GM12878 (cell line): ENCODE results near the gene HIVEP2. TPM values are rescaled to one million over a fixed set of nuclear protein-coding genes. Genes with fewer than 3 reads are reported as not detected.

ENCODE experiments used
- ATAC-seq: fragments of 200-7000 bp; cut with Tn5 transposase; 3 replicates; pipeline ENCODE4 v1.9.1; 2020; ENCODE audit warnings: mild to moderate bottlenecking, moderate library complexity
- BruUV-seq: library from RNA; stranded (reverse); fragments of 400-500 nt; replicated peaks from 2 replicates; lab custom pipeline; 2021; lab: Mats Ljungman, UMichigan
- CTCF ChIA-PET: fragments of 300-600 bp; sonication (Branson Sonifier 250); formaldehyde crosslinking; extraction: SDS; loops from one replicate; lab custom pipeline; 2021; ENCODE audit warnings: inconsistent platforms; lab: Yijun Ruan, JAX
- POLR2A ChIA-PET: fragments of 350-600 bp; formaldehyde crosslinking; extraction: SDS; loops from one replicate; lab custom pipeline; 2021; ENCODE audit warnings: inconsistent platforms; lab: Charles Lee
- RAD21 ChIA-PET: fragments of 300-600 bp; sonication (Branson Sonifier 250); formaldehyde crosslinking; loops from one replicate; lab custom pipeline; 2023; ENCODE audit warnings: antibody characterized with exemption; ENCODE audit not compliant: unreplicated experiment; lab: Charles Lee
- SMC1A ChIA-PET: fragments of 300-600 bp; sonication (Branson Sonifier 250); formaldehyde crosslinking; loops from one replicate; lab custom pipeline; 2023; ENCODE audit not compliant: unreplicated experiment, uncharacterized antibody; lab: Charles Lee
- DNase-seq: peaks from one replicate; pipeline ENCODE4 v3.0.0-alpha.2; 2011; ENCODE audit warnings: low read depth, low spot score
- FAIRE-seq: peaks from 3 replicates; lab custom pipeline; 2011; peaks lifted over from hg19 to GRCh38; lab: Jason Lieb, UNC
- H2AFZ ChIP-seq: 2 replicates; pipeline ENCODE4 v1.6.0; 2011; ENCODE audit warnings: low read depth, low read length, control low read depth; ENCODE audit not compliant: control insufficient read depth
- H3K27ac ChIP-seq: 2 replicates; pipeline ENCODE4 v1.5.1; 2011; ENCODE audit warnings: control low read depth; ENCODE audit not compliant: control insufficient read depth, insufficient read depth
- H3K27me3 ChIP-seq, 2 experiments: replicated peaks in 1 of 2; 2 replicates each; pipeline versions ENCODE4 v1.6.0 to v1.6.1; 2011; ENCODE audit warnings: low read length in 1 of 2; ENCODE audit not compliant: control insufficient read depth in 2 of 2, insufficient read depth in 2 of 2
- H3K36me3 ChIP-seq, 2 experiments: 2 replicates each; pipeline ENCODE4 v1.5.1; 2011; ENCODE audit warnings: low read length in 1 of 2; ENCODE audit not compliant: control insufficient read depth in 2 of 2, insufficient read depth in 2 of 2
- H3K4me1 ChIP-seq: 2 replicates; pipeline ENCODE4 v1.6.1; 2011; ENCODE audit warnings: mild to moderate bottlenecking, low read length, moderate library complexity, mixed read lengths; ENCODE audit not compliant: control insufficient read depth, insufficient read depth
- H3K4me2 ChIP-seq: 2 replicates; pipeline ENCODE4 v1.6.0; 2011; ENCODE audit warnings: control low read depth; ENCODE audit not compliant: control insufficient read depth, insufficient read depth
- H3K4me3 ChIP-seq: fragments of 200-600 bp; sonication (generic); 2 replicates; pipeline ENCODE4 v1.5.1; 2016
- H3K79me2 ChIP-seq: 2 replicates; pipeline ENCODE4 v1.6.0; 2011; ENCODE audit warnings: low read length; ENCODE audit not compliant: control insufficient read depth, insufficient read depth
- H3K9ac ChIP-seq: 2 replicates; pipeline ENCODE4 v1.8.0; 2011; ENCODE audit warnings: low read length, control low read depth, mixed read lengths; ENCODE audit not compliant: control insufficient read depth, insufficient read depth
- H3K9me3 ChIP-seq: replicated peaks from 3 replicates; pipeline ENCODE4 v1.5.1; 2011; ENCODE audit warnings: mild to moderate bottlenecking, low read length; ENCODE audit not compliant: control insufficient read depth, insufficient read depth
- H4K20me1 ChIP-seq: 2 replicates; pipeline ENCODE4 v1.6.0; 2011; ENCODE audit not compliant: control insufficient read depth, insufficient read depth
- BMI1 ChIP-seq: fragments of 450-650 bp; IDR thresholded peaks from 2 replicates; pipeline ENCODE4 v1.6.1; 2016; ENCODE audit warnings: mild to moderate bottlenecking, moderate library complexity, borderline replicate concordance
- CREM ChIP-seq: IDR thresholded peaks from 2 replicates; pipeline ENCODE4 v1.6.1; 2014; ENCODE audit warnings: antibody characterized with exemption, low read depth
- HDAC2 ChIP-seq: fragments of 200-600 bp; sonication (generic); IDR thresholded peaks from 2 replicates; pipeline ENCODE4 v1.6.1; 2017
- HDGF ChIP-seq: fragments of 450-650 bp; IDR thresholded peaks from 2 replicates; pipeline ENCODE4 v1.6.1; 2016; ENCODE audit warnings: antibody characterized with exemption
- MYB ChIP-seq: fragments of 150-350 bp; IDR thresholded peaks from 2 replicates; pipeline ENCODE4 v1.6.1; 2014; ENCODE audit warnings: mild to moderate bottlenecking, low read depth, low read length, borderline replicate concordance
- NR2C1 ChIP-seq: fragments of 450-650 bp; IDR thresholded peaks from 2 replicates; pipeline ENCODE4 v1.6.1; 2017; ENCODE audit warnings: antibody characterized with exemption, mild to moderate bottlenecking, moderate library complexity
- WGBS: methylation state at CpG from one replicate; pipeline ENCODE4 v1.1.6; 2016; ENCODE audit warnings: low lambda C conversion rate; ENCODE audit not compliant: insufficient replicate concordance, insufficient coverage; ENCODE audit errors: missing lambda C conversion rate; 5-methylcytosine and 5-hydroxymethylcytosine counted together
- in situ Hi-C: fragments of 300-500 bp; cut with MboI; formaldehyde crosslinking; loops from 9 replicates; pipeline ENCODE4 v1.14.3; 2018; ENCODE audit warnings: mixed read lengths
- intact Hi-C: fragments of 100-400 bp; cut with micrococcal nuclease; formaldehyde crosslinking; loops from one replicate; pipeline ENCODE4 v1.14.2; 2022; ENCODE audit not compliant: unreplicated experiment
- polyA plus RNA-seq, 11 experiments: library from polyadenylated mRNA; depleted of rRNA in 4 of 11; unstranded in 6 of 11; stranded (reverse) in 5 of 11; fragments of >200 nt; fragmentation: Nextera tagmentation in 4 of 11; fragmentation: Illumina TruSeq in 1 of 11; extraction: Ambion mirVana in 4 of 11; extraction: Trizol in 1 of 11; gene quantifications; 1 replicate in 1 of 11; 2 replicates in 10 of 11; pipeline versions ENCODE4 v1.2.1 to v1.2.3, GENCODE V29; 2011 to 2016; ENCODE audit warnings: inconsistent platforms in 2 of 11, missing spikeins in 2 of 11, low read depth in 1 of 11
- total RNA-seq, 4 experiments: library from RNA; depleted of rRNA in 3 of 4; stranded (reverse); fragments of >200 nt in 3 of 4; fragmentation: Illumina TruSeq in 1 of 4; extraction: Trizol in 1 of 4; gene quantifications; 2 replicates each; pipeline versions ENCODE4 v1.2.1 to v1.2.3, GENCODE V29; 2013 to 2021
- TF ChIP-seq, protein P1 (sequence below): fragments of 150-350 bp; IDR thresholded peaks from 2 replicates; pipeline ENCODE4 v1.6.1; 2016; ENCODE audit warnings: low read depth, low read length
- TF ChIP-seq, protein P2 (sequence below): IDR thresholded peaks from 2 replicates; pipeline ENCODE4 v1.6.1; 2012; ENCODE audit warnings: low read depth, low read length, improper control_type of control experiment
- TF ChIP-seq, protein P3 (sequence below): IDR thresholded peaks from 2 replicates; pipeline ENCODE4 v1.6.1; 2011; ENCODE audit warnings: low read depth, low read length, improper control_type of control experiment, borderline replicate concordance
- TF ChIP-seq, protein P4 (sequence below): IDR thresholded peaks from 2 replicates; pipeline ENCODE4 v1.6.1; 2012; ENCODE audit warnings: low read length, inconsistent platforms

Gene HIVEP2
- total and polyA plus RNA-seq, 10 of the 15 experiments (the other 5 are each of a cell fraction or from before 2014, with no cell fraction given): 1.2 to 15.7 (median 10.2) TPM

DNA sequence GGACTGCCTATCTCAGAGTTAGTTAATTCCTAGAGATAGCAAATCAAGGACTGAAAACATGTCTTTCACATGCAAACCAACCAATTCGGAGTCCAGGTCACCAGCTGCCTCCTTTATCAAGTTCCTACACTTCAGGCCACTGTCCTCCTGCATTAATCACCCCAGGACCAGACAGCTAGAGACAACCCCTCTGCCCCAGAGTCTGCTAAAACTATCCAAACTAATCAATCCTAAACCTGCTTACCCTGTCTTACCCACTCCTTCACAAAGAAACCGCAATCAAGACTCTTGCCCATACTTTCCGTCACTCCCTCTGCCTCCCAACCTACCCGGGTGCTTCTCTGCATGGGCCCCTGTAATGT, 207.0 kb downstream of the HIVEP2 start:
- no peak for DNase-seq
- no TSS peak for BruUV-seq
- Histone ChIP-seq H3K36me3 (no peaks in the 10 kb centered on the region), H4K20me1 (no peaks in the 10 kb centered on the region), H3K27ac (no peak overlapping the region), H3K9me3 (no peaks in the 10 kb centered on the region), H3K4me2 (no peak overlapping the region)
- POLR2A ChIA-PET: no interaction called here
- RAD21 ChIA-PET: interaction anchor here (1.1 to 1.7 kb wide), 3 partner anchors 11 to 288 kb away, joined by 3 to 7 read pairs (median 5); no protein-coding TSS in a partner anchor
- TF ChIP-seq NR2C1 (no peak), HDAC2 (no peak)
- TF ChIP-seq, all 136 proteins: peak for 0
- ATAC-seq (no peak), FAIRE-seq (no peak)
- H2AFZ ChIP-seq: no peak overlapping the region
- no peaks in the 10 kb centered on the region for H3K79me2 ChIP-seq
- intact Hi-C loops (no loop called here), in situ Hi-C loops (no loop called here)
- ChIA-PET SMC1A (interaction anchor here (0.9 to 2.8 kb wide), 5 partner anchors 10 to 80 kb away, joined by 3 to 23 read pairs (median 4); no protein-coding TSS in a partner anchor), CTCF (interaction anchor here (1.0 to 3.6 kb wide), 5 partner anchors 9 to 289 kb away, joined by 3 to 16 read pairs (median 5); no protein-coding TSS in a partner anchor)
- H3K27me3 ChIP-seq: no peaks in the 10 kb centered on the region
- H3K4me1 ChIP-seq: no peaks in the 10 kb centered on the region
- no peak overlapping the region for H3K4me3 ChIP-seq
- no peak overlapping the region for H3K9ac ChIP-seq
- WGBS: 79% methylated on average over 4 of the region's 4 CpGs

DNA sequence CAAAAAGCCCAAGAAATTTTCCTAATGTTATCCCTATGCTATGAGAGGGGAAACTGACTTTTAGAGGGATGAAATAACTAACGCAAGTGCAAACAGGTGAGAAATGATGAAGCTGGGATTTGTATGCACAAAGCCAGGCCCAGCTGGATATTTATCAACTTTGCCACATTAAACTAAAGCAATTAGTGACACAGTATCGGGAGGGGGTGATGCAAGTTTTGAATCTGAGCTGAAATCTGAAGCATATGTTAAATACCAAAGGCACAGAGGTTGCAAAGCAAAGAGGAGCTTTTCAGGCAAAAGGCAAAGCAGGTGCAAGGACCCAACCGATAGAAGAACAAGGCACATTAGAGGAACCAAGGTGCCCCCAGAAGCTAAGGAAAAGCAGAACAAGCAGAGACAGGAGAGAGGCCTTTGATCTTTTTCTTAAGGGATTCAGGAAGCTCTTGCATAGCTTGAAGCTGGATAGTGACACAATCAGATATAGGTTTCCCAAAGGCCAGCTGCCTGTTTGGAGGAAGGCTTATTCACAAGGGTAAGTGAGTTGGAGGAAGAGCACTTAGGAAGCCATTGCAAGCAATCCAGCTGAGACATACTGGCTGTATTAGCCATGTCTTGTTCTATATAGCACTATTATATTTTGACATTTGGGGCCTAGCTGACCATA, 207.5 kb downstream of the HIVEP2 start:
- Histone ChIP-seq H3K9ac (no peak overlapping the region), H4K20me1 (no peaks in the 10 kb centered on the region), H3K4me1 (no peaks in the 10 kb centered on the region), H3K79me2 (no peaks in the 10 kb centered on the region), H3K4me2 (no peak overlapping the region), H3K9me3 (no peaks in the 10 kb centered on the region), H3K36me3 (no peaks in the 10 kb centered on the region), H3K27ac (no peak overlapping the region), H2AFZ (no peak overlapping the region), H3K4me3 (no peak overlapping the region), H3K27me3 (no peaks in the 10 kb centered on the region)
- FAIRE-seq (no peak), DNase-seq (no peak), ATAC-seq (no peak)
- CTCF ChIA-PET: interaction anchor here (1.0 to 3.6 kb wide), 6 partner anchors 9 to 289 kb away, joined by 3 to 16 read pairs (median 4); no protein-coding TSS in a partner anchor
- SMC1A ChIA-PET: interaction anchor here (0.9 to 2.8 kb wide), 10 partner anchors 11 to 286 kb away, joined by 3 to 23 read pairs (median 3); no protein-coding TSS in a partner anchor
- POLR2A ChIA-PET: no interaction called here
- in situ Hi-C loops: no loop called here
- no TSS peak for BruUV-seq
- intact Hi-C loops: no loop called here
- RAD21 ChIA-PET: interaction anchor here (0.7 to 1.9 kb wide), 6 partner anchors 10 to 289 kb away, joined by 3 to 7 read pairs (median 4); no protein-coding TSS in a partner anchor
- 76% methylated on average over 3 of the region's 3 CpGs for WGBS
- TF ChIP-seq HDGF (no peak), MYB (no peak), HDAC2 (no peak), CREM (no peak), BMI1 (no peak)
- TF ChIP-seq, protein P1, sequence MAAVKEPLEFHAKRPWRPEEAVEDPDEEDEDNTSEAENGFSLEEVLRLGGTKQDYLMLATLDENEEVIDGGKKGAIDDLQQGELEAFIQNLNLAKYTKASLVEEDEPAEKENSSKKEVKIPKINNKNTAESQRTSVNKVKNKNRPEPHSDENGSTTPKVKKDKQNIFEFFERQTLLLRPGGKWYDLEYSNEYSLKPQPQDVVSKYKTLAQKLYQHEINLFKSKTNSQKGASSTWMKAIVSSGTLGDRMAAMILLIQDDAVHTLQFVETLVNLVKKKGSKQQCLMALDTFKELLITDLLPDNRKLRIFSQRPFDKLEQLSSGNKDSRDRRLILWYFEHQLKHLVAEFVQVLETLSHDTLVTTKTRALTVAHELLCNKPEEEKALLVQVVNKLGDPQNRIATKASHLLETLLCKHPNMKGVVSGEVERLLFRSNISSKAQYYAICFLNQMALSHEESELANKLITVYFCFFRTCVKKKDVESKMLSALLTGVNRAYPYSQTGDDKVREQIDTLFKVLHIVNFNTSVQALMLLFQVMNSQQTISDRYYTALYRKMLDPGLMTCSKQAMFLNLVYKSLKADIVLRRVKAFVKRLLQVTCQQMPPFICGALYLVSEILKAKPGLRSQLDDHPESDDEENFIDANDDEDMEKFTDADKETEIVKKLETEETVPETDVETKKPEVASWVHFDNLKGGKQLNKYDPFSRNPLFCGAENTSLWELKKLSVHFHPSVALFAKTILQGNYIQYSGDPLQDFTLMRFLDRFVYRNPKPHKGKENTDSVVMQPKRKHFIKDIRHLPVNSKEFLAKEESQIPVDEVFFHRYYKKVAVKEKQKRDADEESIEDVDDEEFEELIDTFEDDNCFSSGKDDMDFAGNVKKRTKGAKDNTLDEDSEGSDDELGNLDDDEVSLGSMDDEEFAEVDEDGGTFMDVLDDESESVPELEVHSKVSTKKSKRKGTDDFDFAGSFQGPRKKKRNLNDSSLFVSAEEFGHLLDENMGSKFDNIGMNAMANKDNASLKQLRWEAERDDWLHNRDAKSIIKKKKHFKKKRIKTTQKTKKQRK: no peak
- TF ChIP-seq, protein P2, sequence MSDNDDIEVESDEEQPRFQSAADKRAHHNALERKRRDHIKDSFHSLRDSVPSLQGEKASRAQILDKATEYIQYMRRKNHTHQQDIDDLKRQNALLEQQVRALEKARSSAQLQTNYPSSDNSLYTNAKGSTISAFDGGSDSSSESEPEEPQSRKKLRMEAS: no peak
- TF ChIP-seq, protein P3, sequence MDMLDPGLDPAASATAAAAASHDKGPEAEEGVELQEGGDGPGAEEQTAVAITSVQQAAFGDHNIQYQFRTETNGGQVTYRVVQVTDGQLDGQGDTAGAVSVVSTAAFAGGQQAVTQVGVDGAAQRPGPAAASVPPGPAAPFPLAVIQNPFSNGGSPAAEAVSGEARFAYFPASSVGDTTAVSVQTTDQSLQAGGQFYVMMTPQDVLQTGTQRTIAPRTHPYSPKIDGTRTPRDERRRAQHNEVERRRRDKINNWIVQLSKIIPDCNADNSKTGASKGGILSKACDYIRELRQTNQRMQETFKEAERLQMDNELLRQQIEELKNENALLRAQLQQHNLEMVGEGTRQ: no peak
- TF ChIP-seq, protein P4, sequence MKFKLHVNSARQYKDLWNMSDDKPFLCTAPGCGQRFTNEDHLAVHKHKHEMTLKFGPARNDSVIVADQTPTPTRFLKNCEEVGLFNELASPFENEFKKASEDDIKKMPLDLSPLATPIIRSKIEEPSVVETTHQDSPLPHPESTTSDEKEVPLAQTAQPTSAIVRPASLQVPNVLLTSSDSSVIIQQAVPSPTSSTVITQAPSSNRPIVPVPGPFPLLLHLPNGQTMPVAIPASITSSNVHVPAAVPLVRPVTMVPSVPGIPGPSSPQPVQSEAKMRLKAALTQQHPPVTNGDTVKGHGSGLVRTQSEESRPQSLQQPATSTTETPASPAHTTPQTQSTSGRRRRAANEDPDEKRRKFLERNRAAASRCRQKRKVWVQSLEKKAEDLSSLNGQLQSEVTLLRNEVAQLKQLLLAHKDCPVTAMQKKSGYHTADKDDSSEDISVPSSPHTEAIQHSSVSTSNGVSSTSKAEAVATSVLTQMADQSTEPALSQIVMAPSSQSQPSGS: no peak
